NOMO-1 (cell line): ENCODE measurements around the gene PECR.
"Not testable (repeated sequence)": the region's sequence is repeated elsewhere in the genome, so short reads cannot be mapped to it uniquely, and the experiment has no call there.

Experiments
- DNase-seq, 2 experiments: peaks; one replicate each; lab custom pipeline; 2025; ENCODE audit not compliant: unreplicated experiment in 2 of 2; lab: John Stamatoyannopoulos, UW

PECR gene

GRCh38 chr2:216107320-216107719 lies 25.7 kb upstream of the PECR start:
- DNase-seq = no peak

GRCh38 chr2:216104691-216105090 lies 23.1 kb upstream of the PECR start:
- no peak for DNase-seq

GRCh38 chr2:216103213-216103612 lies 21.6 kb upstream of the PECR start:
- no peak for DNase-seq

- DNase-seq = no peak
These were observed 19.5 kb upstream of the PECR start for GRCh38 chr2:216101109-216101508.

GRCh38 chr2:216098421-216099334 lies 17.1 kb upstream of the PECR start:
- no peak for DNase-seq

- no peak for DNase-seq
These were observed 13.1 kb upstream of the PECR start for GRCh38 chr2:216094701-216095100.

GRCh38 chr2:216092646-216093045 lies 11.0 kb upstream of the PECR start:
- no peak for DNase-seq

GRCh38 chr2:216090369-216090786 lies 8.8 kb upstream of the PECR start:
- DNase-seq = peak in 1 of 2 experiments; percentile 12

GRCh38 chr2:216086207-216086893 lies 4.7 kb upstream of the PECR start:
- no peak for DNase-seq

- no peak for DNase-seq
These were observed 2.9 kb upstream of the PECR start for GRCh38 chr2:216084547-216084946.

- no peak for DNase-seq
These were observed 2.1 kb upstream of the PECR start for GRCh38 chr2:216083464-216084281.

- DNase-seq = peak; percentile 58 to 73
These were observed 1.2 kb upstream of the PECR start for GRCh38 chr2:216082805-216083204.

- peak in 1 of 2 experiments; percentile 2 for DNase-seq
These were observed 605 bp upstream of the PECR start for GRCh38 chr2:216082117-216082711.

- DNase-seq = no peak
These were observed 597 bp downstream of the PECR start for GRCh38 chr2:216081012-216081411.

- DNase-seq = not testable (repeated sequence)
These were observed 1.6 kb downstream of the PECR start for GRCh38 chr2:216080048-216080447.

GRCh38 chr2:216078776-216079175 lies 2.8 kb downstream of the PECR start:
- DNase-seq = peak; percentile 8 to 24

GRCh38 chr2:216075510-216076485 lies 5.8 kb downstream of the PECR start:
- no peak for DNase-seq

- no peak for DNase-seq
These were observed 6.8 kb downstream of the PECR start for GRCh38 chr2:216074794-216075193.

GRCh38 chr2:216074380-216074779 lies 7.2 kb downstream of the PECR start:
- no peak for DNase-seq
